MM.1S (cell line): ENCODE measurements around the gene SORCS2.

ENCODE experiments used
- DNase-seq: peaks from one replicate; pipeline ENCODE4 v3.0.0-alpha.2; 2015
- H2AFZ ChIP-seq: fragments of 300-600 bp; sonication (generic); 2 replicates; pipeline ENCODE4 v1.6.0; 2016; ENCODE audit warnings: antibody characterized with exemption, low read length
- H3F3A ChIP-seq: fragments of 300-600 bp; sonication (generic); 2 replicates; pipeline ENCODE4 v1.6.1; 2016; ENCODE audit warnings: mild to moderate bottlenecking, antibody characterized with exemption, low read length, moderate library complexity, mixed read lengths; ENCODE audit not compliant: insufficient read depth
- H3K27ac ChIP-seq: fragments of 300-600 bp; sonication (generic); 2 replicates; pipeline ENCODE4 v1.5.1; 2016; ENCODE audit warnings: mild to moderate bottlenecking, low read length
- H3K27me3 ChIP-seq: fragments of 300-600 bp; sonication (generic); replicated peaks from 2 replicates; pipeline ENCODE4 v1.6.0; 2016; ENCODE audit warnings: low read length; ENCODE audit not compliant: insufficient read depth
- H3K36me3 ChIP-seq: fragments of 300-600 bp; sonication (generic); replicated peaks from 2 replicates; pipeline ENCODE4 v1.6.1; 2016; ENCODE audit warnings: mild to moderate bottlenecking, low read length, mixed read lengths; ENCODE audit not compliant: insufficient read depth
- H3K4me1 ChIP-seq: fragments of 300-600 bp; sonication (generic); 2 replicates; pipeline ENCODE4 v1.6.1; 2016; ENCODE audit warnings: low read length, mixed read lengths
- H3K4me2 ChIP-seq: fragments of 300-600 bp; sonication (generic); 2 replicates; pipeline ENCODE4 v1.6.0; 2016; ENCODE audit warnings: low read depth, low read length
- H3K4me3 ChIP-seq: fragments of 300-600 bp; sonication (generic); 2 replicates; pipeline ENCODE4 v1.5.1; 2016; ENCODE audit warnings: low read length, mixed read lengths
- H3K79me2 ChIP-seq: fragments of 300-600 bp; sonication (generic); 2 replicates; pipeline ENCODE4 v1.6.1; 2016; ENCODE audit warnings: mixed run types, low read length, mixed read lengths
- H3K9ac ChIP-seq: fragments of 300-600 bp; sonication (generic); 2 replicates; pipeline ENCODE4 v1.6.1; 2016; ENCODE audit warnings: low read length, mixed read lengths
- H3K9me2 ChIP-seq: fragments of 300-600 bp; sonication (generic); replicated peaks from 2 replicates; pipeline ENCODE4 v1.6.1; 2016; ENCODE audit warnings: mild to moderate bottlenecking, low read length, mixed read lengths; ENCODE audit not compliant: insufficient read depth
- H3K9me3 ChIP-seq: fragments of 300-600 bp; sonication (generic); replicated peaks from 2 replicates; pipeline ENCODE4 v1.6.1; 2016; ENCODE audit warnings: mild to moderate bottlenecking, low read length, mixed read lengths; ENCODE audit not compliant: insufficient read depth
- H4K20me1 ChIP-seq: fragments of 300-600 bp; sonication (generic); 2 replicates; pipeline ENCODE4 v1.6.1; 2016; ENCODE audit warnings: mild to moderate bottlenecking, low read length, moderate library complexity, mixed read lengths; ENCODE audit not compliant: insufficient read depth
- CTCF ChIP-seq: fragments of 300-600 bp; sonication (generic); IDR thresholded peaks from 2 replicates; pipeline ENCODE4 v1.5.1; 2016; ENCODE audit warnings: antibody characterized with exemption, low read length, mixed read lengths
- EZH2 ChIP-seq: fragments of 300-600 bp; sonication (generic); optimal IDR thresholded peaks from 2 replicates; pipeline ENCODE3; 2017; ENCODE audit warnings: low read depth, mild to moderate bottlenecking, antibody characterized with exemption, low read length, mixed read lengths
- EZH2phosphoT487 ChIP-seq: fragments of 300-600 bp; sonication (generic); IDR thresholded peaks from 2 replicates; pipeline ENCODE4 v1.6.1; 2018; ENCODE audit warnings: antibody characterized with exemption, low read length

SORCS2 gene

DNA sequence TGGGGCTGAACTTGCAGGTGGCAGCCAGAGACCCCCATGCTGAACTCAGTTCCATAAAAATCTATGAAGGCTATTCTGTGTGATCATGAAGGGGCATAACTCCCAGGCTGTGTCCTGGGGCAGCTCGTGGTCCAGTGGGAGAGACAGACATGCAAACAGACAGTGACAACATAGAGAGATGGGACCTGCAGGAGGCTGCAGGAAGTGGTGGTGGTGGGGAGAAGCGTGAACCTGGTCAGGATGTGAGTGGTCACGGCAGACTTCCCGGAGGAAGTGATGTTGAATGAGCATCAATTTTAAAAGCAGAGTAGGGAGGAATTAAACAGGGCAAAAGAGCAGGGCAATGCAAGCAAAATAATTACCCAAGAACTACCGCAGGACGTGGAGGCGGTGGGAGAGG is 23.2 kb upstream of the SORCS2 start:
- no peak overlapping the region for H3K27ac ChIP-seq
- DNase-seq: no peak
- no peak for TF ChIP-seq EZH2phosphoT487
- H3K27me3 ChIP-seq: peaks cover 92% of the 10 kb centered on the region
- H3K79me2 ChIP-seq: no peaks in the 10 kb centered on the region
- no peaks in the 10 kb centered on the region for H3F3A ChIP-seq
- no peak overlapping the region for H3K4me3 ChIP-seq
- H3K4me1 ChIP-seq: no peaks in the 10 kb centered on the region
- no peak overlapping the region for H3K9ac ChIP-seq
- H4K20me1 ChIP-seq: no peaks in the 10 kb centered on the region
- H3K4me2 ChIP-seq: no peak overlapping the region
- no peaks in the 10 kb centered on the region for H3K9me3 ChIP-seq
- H2AFZ ChIP-seq: no peak overlapping the region
- H3K36me3 ChIP-seq: no peaks in the 10 kb centered on the region
- no peaks in the 10 kb centered on the region for H3K9me2 ChIP-seq

- no peaks in the 10 kb centered on the region for H3K4me1 ChIP-seq
- H3K9ac ChIP-seq: no peak overlapping the region
These were observed 22.3 kb upstream of the SORCS2 start for GRCh38 chr4:7170012-7170411.

DNA sequence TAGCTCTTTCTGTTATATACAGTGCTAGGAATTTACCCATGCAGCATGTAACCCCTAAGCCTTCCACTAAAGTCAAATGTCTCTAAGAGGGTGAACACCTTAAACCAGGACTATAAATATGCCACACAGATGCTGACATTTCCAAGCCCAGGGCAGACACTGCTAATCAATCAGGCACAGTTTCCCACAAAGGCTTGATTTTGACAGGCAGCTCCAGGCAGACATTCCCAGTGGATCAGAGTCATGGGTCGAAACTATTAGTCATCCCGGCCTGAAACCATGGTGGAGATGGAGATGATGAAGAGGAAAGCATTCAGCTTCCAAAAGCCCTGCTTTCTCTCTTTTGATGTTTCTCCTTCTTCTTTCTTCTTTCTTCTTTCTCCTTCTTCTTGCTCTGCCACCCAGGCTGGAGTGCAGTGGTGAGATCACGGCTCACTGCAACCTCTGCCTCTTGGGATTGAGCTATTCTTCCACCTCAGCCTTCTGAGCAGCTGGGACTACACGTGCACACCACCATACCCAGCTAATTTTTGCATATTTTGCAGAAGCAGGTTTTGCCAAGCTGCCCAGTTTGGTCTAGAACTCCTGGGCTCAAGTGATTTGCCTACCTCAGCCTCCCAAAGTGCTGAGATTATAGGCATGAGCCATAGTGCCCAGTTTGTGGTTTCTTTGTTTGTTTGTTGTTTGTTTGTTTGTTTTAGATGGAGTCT is 21.0 kb upstream of the SORCS2 start:
- no peak overlapping the region for H2AFZ ChIP-seq
- H3K4me2 ChIP-seq: no peak overlapping the region
- no peak overlapping the region for H3K9ac ChIP-seq
- DNase-seq: no peak
- H3K4me3 ChIP-seq: no peak overlapping the region
- H3K4me1 ChIP-seq: no peaks in the 10 kb centered on the region
- H4K20me1 ChIP-seq: no peaks in the 10 kb centered on the region
- no peaks in the 10 kb centered on the region for H3K79me2 ChIP-seq
- no peaks in the 10 kb centered on the region for H3K9me3 ChIP-seq
- H3F3A ChIP-seq: no peaks in the 10 kb centered on the region
- H3K9me2 ChIP-seq: no peaks in the 10 kb centered on the region
- no peaks in the 10 kb centered on the region for H3K36me3 ChIP-seq
- TF ChIP-seq EZH2phosphoT487 (no peak), EZH2 (no peak), CTCF (no peak)
- peaks cover 93% of the 10 kb centered on the region for H3K27me3 ChIP-seq
- no peak overlapping the region for H3K27ac ChIP-seq

More at GRCh38 chr4:7170012-7170411, 22.3 kb upstream of the SORCS2 start:
- Histone ChIP-seq H3K9me3 (no peaks in the 10 kb centered on the region), H3K9me2 (no peaks in the 10 kb centered on the region), H4K20me1 (no peaks in the 10 kb centered on the region), H3F3A (no peaks in the 10 kb centered on the region), H3K27ac (no peak overlapping the region), H3K4me2 (no peak overlapping the region), H3K4me3 (no peak overlapping the region), H3K36me3 (no peaks in the 10 kb centered on the region), H2AFZ (no peak overlapping the region), H3K27me3 (peaks cover 93% of the 10 kb centered on the region), H3K79me2 (no peaks in the 10 kb centered on the region)
- DNase-seq: no peak
- no peak for TF ChIP-seq CTCF
- no peak for TF ChIP-seq EZH2phosphoT487
- TF ChIP-seq EZH2: no peak

- no peaks in the 10 kb centered on the region for H3K9me2 ChIP-seq
- no peak overlapping the region for H3K4me2 ChIP-seq
- no peak overlapping the region for H3K27ac ChIP-seq
- H4K20me1 ChIP-seq: no peaks in the 10 kb centered on the region
- no peaks in the 10 kb centered on the region for H3K36me3 ChIP-seq
- TF ChIP-seq EZH2phosphoT487 (no peak), CTCF (no peak), EZH2 (no peak)
- no peaks in the 10 kb centered on the region for H3K4me1 ChIP-seq
- no peak overlapping the region for H3K4me3 ChIP-seq
- H3F3A ChIP-seq: no peaks in the 10 kb centered on the region
- H3K27me3 ChIP-seq: peaks cover 93% of the 10 kb centered on the region
- no peak overlapping the region for H2AFZ ChIP-seq
- no peak overlapping the region for H3K9ac ChIP-seq
- H3K79me2 ChIP-seq: no peaks in the 10 kb centered on the region
- H3K9me3 ChIP-seq: no peaks in the 10 kb centered on the region
- no peak for DNase-seq
These were observed 19.8 kb upstream of the SORCS2 start for GRCh38 chr4:7172508-7172907.
